ENCODE measurements around the gene HDAC4. TPM values are rescaled to one million over a fixed set of nuclear protein-coding genes. Genes with fewer than 3 reads are reported as not detected.

HDAC4 gene
- total RNA-seq, 4 donors from 2014 or later = 68.0 to 123 (median 86.5) TPM

GRCh38 chr2:239225871-239226561, 174.8 kb downstream of the HDAC4 start:
- DNase-seq (ENCODE audit: low spot score in 2 of 2) = no peak
- 25 to 38% methylated on average over 13 of the region's 13 CpGs for WGBS, 2 donors
- Histone ChIP-seq H3K9me3 (no peaks in the 10 kb centered on the region), H3K27me3 (no peaks in the 10 kb centered on the region), H3K27ac (peak overlapping the region; percentile 63 to 94 (median 90)), H3K36me3 (no peaks in the 10 kb centered on the region), H3K4me3 (no peak overlapping the region), H3K4me1 (peaks cover 0 to 87% (median 73%) of the 10 kb centered on the region in 4 donors)
- TF ChIP-seq CTCF (IDR thresholded peaks at IDR 0.05) (no peak), POLR2A (IDR thresholded peaks at IDR 0.05) (no peak), EP300 (IDR thresholded peaks at IDR 0.05) (no peak)

- H3K4me1 ChIP-seq = peaks cover 0 to 87% (median 71%) of the 10 kb centered on the region in 4 donors
- no peaks in the 10 kb centered on the region for H3K9me3 ChIP-seq
- no peaks in the 10 kb centered on the region for H3K36me3 ChIP-seq
- H3K27ac ChIP-seq = peak overlapping the region; percentile 63 to 94 (median 90)
- DNase-seq (ENCODE audit: low spot score in 2 of 2) = no peak
- no peak overlapping the region for H3K4me3 ChIP-seq
- H3K27me3 ChIP-seq = no peaks in the 10 kb centered on the region
- 61 to 64% methylated on average over 13 of the region's 13 CpGs for WGBS, 2 donors
- TF ChIP-seq POLR2A (IDR thresholded peaks at IDR 0.05) (no peak), EP300 (IDR thresholded peaks at IDR 0.05) (no peak), CTCF (IDR thresholded peaks at IDR 0.05) (no peak)
Observed at GRCh38 chr2:239225371-239225851, 175.4 kb downstream of the HDAC4 start.

- Histone ChIP-seq H3K9me3 (no peaks in the 10 kb centered on the region), H3K27me3 (no peaks in the 10 kb centered on the region), H3K4me1 (peaks cover 0 to 88% (median 70%) of the 10 kb centered on the region in 4 donors), H3K36me3 (no peaks in the 10 kb centered on the region), H3K4me3 (no peak overlapping the region), H3K27ac (peak overlapping the region; percentile 63 to 94 (median 90))
- no peak for TF ChIP-seq CTCF (IDR thresholded peaks at IDR 0.05)
- TF ChIP-seq POLR2A (IDR thresholded peaks at IDR 0.05) = no peak
- TF ChIP-seq EP300 (IDR thresholded peaks at IDR 0.05) = no peak
- DNase-seq (ENCODE audit: low spot score in 2 of 2) = no peak
- WGBS, 2 donors = 66 to 72% methylated on average over 2 of the region's 2 CpGs
Observed at GRCh38 chr2:239224955-239225354, 175.9 kb downstream of the HDAC4 start.

- Histone ChIP-seq H3K36me3 (no peaks in the 10 kb centered on the region), H3K9me3 (no peaks in the 10 kb centered on the region), H3K27ac (peak overlapping the region; percentile 45 to 94 (median 90)), H3K4me1 (peaks cover 0 to 89% (median 70%) of the 10 kb centered on the region in 4 donors), H3K27me3 (no peaks in the 10 kb centered on the region), H3K4me3 (no peak overlapping the region)
- WGBS, 2 donors = 58 to 62% methylated on average over 13 of the region's 13 CpGs
- no peak for DNase-seq (ENCODE audit: low spot score in 2 of 2)
- TF ChIP-seq EP300 (IDR thresholded peaks at IDR 0.05) (no peak), POLR2A (IDR thresholded peaks at IDR 0.05) (no peak), CTCF (IDR thresholded peaks at IDR 0.05) (no peak)
Observed at GRCh38 chr2:239224199-239224570, 176.6 kb downstream of the HDAC4 start.

Data from tibial nerve (tissue), 4 donors.